HG03108 (cell line): ENCODE data around the gene COL23A1.
"Not testable (repeated sequence)": the region's sequence is repeated elsewhere in the genome, so short reads cannot be mapped to it uniquely, and the experiment has no call there.

Source experiments
- ATAC-seq: cut with Tn5 transposase; IDR thresholded peaks from one replicate; pipeline ENCODE4 v1.9.1; 2021; ENCODE audit warnings: moderate library complexity; ENCODE audit not compliant: unreplicated experiment

The COL23A1 gene

DNA sequence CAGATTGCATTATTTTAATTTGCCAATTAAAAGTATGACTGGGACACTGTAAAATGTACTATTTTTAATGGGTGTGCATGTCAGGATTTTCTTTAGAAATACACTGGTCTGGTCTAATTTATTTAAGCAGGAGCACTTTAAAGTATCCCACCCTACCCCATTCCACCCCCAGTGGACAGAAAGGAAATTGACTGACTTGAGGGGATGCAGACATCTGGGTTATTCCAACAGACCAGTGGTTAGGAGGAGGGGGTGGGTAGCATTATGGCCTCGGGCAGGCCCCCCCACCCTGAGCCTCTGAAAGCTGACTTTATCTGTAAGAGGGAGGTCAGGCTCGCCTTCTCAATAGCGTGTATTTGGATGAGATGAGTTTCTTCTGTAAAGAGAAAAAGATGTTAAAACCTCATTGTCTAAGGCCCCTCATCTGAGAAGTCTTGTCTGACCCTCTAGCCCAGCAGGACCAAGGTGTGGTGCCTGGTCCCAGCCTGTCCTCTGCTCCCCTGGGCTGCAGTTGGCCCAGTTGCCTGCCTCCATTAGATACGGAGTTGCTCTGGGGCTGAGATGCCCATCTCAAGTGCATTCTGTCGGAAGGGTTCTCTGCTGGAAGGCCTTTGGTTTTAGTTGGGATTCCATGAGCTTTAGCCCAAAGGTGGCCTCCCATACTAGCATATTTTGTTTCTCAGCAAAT is 381.5 kb downstream of the COL23A1 start:
- ATAC-seq = no peak

DNA sequence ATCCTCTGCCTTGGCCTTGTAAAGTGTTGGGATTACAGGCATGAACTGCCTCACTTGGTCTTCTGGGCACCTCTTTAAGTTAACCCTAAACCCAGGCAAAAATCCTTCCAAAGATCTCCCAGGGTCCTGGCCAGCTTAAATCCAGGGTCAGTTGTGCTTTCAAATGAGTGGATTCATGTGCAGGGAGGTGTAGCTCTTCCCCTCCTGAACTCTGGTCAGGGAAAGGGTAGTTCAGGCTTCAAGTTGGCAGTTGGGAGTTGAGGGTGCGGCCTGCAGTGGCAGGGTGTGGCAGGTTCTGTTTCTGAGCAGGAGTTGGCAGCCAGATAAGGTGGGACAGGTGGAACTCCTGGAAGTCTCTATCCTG is 382.3 kb downstream of the COL23A1 start:
- no peak for ATAC-seq

GRCh38 chr5:178207183-178207916 is 382.8 kb downstream of the COL23A1 start:
- ATAC-seq = no peak

- no peak for ATAC-seq
Observed at GRCh38 chr5:178206166-178207101, 383.8 kb downstream of the COL23A1 start.

DNA sequence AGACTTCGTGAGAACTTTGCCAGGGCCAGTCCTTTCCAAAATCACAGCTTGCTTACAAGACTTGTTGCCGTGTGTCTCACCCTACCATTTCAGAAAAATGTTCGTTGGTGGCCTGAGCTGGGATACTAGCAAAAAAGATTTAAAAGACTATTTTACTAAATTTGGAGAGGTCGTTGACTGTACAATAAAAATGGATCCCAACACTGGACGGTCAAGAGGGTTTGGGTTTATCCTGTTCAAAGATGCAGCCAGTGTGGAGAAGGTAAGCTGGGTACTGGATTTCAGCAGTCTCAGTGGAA is 384.5 kb downstream of the COL23A1 start:
- no peak for ATAC-seq

DNA sequence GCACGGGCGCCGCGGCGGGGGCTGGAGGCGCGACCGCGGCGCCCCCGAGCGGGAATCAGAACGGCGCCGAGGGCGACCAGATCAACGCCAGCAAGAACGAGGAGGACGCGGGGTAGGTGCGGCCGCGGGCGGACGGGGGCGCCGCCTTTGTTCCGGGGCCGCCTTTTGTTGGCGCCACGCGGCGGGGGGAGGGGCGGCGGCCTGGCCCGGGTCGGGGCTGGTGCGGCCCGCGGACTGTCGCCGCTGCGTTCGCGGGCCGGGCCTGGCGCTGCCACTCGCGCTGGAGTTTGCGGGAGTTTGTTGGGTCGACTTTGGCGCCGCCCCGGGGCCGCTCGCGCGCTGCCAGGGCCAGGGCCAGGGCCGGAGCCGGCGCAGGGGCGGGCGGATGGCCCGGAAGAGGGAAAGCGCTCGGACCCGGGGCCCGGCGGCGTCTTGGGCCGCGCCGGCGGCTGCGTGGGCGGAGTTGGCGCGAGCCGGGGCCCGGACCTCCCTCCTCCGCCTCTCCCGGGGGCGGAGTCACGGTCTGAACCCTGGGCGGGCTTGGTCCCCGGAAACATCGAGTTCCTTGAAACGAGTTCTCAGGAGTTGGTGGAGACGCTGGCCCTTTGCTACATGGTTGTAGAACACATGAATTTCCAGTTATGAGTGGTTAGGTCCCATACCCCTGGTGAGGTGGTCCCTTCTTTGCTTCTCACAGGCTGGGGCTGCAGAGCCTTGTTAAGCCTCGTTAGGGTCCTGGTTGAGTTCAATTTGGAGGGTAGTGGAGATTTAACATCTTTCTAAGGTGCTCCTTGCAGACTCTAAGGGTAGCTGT is 385.1 kb downstream of the COL23A1 start:
- ATAC-seq = peak; percentile 50

DNA sequence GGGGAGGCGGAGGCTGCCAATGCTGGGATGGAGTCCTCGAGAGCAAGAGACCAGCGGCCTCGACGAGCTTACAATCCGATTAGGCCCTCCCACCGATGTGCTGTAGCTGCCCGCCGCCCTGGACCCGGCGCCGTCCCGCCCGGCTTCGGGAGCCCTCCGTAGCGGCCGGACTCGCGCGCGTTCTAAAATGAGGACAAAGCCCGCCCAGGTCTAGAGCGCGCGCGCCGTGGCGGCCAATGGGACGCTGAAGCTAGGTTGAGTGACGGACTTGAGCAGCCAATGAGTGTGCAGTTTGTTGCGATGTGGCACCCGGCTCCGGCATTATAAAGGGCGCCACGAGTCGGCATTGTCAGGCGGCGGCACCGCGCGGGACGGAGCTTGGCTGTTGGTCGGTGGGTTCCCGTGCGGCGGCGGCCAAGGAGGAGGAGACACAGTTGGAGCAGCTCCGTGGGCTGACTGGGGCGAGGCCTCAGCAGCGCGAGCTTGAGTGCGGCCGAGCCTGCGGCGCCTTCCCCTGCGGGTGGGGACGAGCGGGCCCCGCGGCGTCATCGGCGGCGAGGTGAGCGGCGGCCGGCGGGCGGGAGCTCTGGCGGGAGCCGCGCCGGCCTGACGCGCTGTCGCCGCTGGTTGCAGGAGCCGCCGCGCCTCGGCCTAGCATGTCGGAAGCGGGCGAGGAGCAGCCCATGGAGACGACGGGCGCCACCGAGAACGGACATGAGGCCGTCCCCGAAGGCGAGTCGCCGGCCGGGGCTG is 385.8 kb downstream of the COL23A1 start, which contains the start of gene HNRNPAB:
TSS of gene HNRNPAB (plus strand) at position 352 of the 753 bp plus-strand sequence. CDS start at position 657, 305 bp downstream.
- ATAC-seq = peak; percentile 80

DNA sequence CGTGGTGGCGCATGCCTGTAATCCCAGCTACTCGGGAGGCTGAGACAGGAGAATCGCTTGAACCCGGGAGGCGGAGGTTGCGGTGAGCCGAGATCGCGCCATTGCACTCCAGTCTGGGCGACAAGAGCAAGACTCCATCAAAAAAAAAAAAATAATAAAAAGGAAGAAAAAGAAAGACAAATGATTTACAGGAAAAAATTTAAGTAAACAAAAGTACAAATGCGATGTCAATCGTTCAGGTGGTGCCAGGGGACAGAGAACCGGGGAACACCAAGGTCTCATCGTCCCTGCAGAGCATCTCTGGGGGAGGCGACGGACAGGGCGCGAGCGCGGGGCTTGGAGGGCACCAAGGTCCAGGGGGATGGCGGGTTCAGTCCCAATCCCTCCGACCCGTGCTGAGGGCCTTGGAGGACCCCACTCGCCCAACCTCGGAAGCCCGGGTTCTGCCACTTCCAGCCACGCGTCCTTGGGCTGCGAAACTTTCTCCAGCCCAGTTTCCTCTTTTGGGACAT is 386.5 kb downstream of the COL23A1 start:
- ATAC-seq = no peak

GRCh38 chr5:178202541-178202940 is 387.7 kb downstream of the COL23A1 start:
- ATAC-seq = no peak

- ATAC-seq = no peak
Observed at GRCh38 chr5:178201927-178202235, 388.3 kb downstream of the COL23A1 start.

- no peak for ATAC-seq
Observed at GRCh38 chr5:178201221-178201926, 388.8 kb downstream of the COL23A1 start.

DNA sequence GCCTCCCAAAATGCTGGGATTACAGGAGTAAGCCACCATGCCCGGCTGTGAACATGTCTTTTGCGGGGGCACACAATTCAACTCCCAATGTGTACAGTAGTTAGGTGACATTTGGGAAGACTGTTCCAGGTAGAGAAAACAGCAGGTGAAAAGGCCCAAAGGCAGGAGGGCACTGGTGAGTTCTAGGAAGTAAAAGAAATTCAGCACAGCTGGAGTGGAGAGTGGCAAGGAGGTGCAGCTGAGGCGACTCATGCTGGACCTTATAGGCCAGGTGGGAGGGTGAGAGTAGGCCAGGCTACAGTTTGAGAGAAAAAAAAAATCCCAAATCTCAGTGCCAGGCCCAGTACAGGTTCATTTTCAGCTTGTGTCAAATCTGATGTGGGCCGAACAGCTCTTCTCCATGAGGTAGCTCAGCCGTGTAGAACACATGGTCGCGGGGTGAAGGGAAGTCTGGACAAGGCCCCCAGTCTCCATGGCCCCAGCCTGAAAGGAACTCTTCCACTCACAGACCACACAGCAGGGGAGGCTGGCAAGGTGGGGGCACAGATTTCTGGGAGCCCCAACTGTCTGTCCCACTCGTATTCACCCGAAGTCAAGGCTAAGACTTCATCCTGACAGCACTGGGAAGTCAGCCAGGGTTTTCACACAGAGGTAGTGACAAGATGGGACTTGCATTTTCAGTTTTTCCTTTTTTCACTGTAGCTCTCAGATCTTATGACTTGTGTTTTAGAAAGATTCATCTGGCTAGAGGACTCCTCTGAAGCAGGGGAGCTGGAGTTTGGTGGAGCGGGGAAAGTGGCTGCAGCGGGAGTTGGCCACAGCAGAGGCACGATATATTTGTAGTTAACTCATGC is 390.4 kb downstream of the COL23A1 start:
- ATAC-seq = no peak

DNA sequence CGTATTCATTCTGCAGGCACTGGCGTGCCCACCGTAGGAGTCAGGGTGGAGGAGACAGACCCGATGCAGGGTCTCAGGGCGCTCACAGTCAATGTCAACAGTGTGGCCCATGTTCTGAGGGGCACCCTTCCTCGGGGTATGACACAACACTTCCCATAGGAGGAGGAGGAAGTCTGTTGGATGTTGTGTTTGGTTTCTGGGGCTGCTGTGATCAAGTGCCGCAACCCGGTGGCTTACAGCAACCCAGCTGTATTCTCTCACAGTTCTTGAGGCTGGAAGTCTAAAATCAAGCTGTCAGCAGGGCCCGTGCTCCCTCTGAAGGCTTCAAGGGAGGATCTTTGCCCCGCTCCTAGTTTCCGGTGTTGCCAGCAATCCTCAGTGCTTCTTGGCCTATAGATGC is 391.5 kb downstream of the COL23A1 start:
- no peak for ATAC-seq

GRCh38 chr5:178198151-178198550 is 392.0 kb downstream of the COL23A1 start:
- not testable (repeated sequence) for ATAC-seq

GRCh38 chr5:178196986-178197385 is 393.2 kb downstream of the COL23A1 start:
- no peak for ATAC-seq

DNA sequence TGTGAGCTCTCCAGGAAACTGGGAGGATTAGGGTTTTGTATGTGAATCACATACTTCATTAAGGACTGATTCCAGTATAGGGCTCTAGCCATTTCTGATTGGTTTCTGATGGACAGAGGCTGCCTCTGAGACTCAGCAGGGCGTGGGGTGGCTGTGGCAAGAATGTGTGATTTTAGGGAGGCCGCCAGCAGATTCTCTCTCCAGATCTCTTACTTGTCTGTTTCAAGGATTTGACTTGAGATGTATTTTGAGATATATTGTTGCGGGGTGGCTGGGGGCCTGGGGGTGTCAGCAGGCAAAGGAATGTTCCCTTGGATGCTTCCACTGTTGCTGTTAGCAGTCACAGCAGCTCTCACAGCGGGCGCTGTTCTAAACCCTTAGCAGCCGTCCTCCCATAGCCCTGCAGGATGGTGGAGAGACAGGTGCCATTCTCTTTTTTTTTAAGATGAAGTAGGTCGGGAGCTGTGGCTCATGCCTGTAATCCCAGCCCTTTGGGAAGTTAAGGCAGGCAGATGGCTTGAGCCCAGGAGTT is 393.8 kb downstream of the COL23A1 start:
- ATAC-seq = no peak

GRCh38 chr5:178194026-178194425 is 396.2 kb downstream of the COL23A1 start:
- ATAC-seq = no peak

GRCh38 chr5:178193251-178193809 is 396.9 kb downstream of the COL23A1 start:
- ATAC-seq = no peak
